Fibroblast of the conjunctiva (primary cell): ENCODE data around the gene PFDN4.

Experiments
- DNase-seq: peaks from one replicate; pipeline ENCODE4 v3.0.0-alpha.2; 2010; ENCODE audit warnings: low read depth

Gene PFDN4

DNA sequence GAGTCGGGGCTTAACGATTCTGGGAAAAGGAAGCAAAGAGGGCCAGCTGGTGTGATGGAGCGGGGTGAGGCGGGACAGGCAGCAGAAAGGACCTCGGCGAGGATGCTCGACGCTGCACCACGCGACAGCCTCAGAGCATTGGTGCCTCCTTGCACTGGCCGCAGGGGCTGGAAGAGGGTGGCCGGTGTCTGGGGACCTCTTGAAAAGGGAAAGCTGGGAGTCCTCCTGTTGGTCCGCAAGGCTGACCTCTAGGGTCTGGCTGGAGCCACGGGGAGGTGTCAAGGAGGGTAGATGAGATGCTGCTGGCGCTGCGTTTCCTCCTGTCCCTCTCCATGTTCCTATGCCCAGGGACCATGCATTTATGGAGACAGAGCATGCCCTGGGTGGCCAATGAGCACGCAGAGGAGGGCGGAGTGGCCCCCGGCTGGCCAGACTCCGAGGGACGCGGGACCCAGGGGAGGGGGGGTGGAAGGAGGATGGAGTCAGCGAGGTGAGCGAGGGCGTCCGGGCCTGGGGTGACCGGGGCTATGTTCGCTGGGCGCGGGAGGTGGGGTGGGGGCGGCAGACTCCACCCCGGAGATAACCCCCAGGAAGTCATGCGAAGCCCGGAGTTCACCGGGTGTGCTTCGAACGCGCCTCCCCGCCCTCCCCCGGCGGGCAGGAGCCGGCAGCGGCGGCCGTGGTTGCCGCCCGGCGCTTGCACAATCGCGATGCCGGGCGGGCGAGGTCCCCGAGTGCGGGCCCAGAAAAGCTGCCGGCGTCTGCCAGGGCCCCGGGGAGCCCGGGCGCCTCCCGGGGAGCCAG lies 34.0 kb upstream of the PFDN4 start, which contains the start of gene CYP24A1:
Gene CYP24A1, minus strand, starts transcription at position 334 of the 804 bp plus-strand sequence. CDS start 407 bp downstream, outside the sequence.
- DNase-seq = no peak

DNA sequence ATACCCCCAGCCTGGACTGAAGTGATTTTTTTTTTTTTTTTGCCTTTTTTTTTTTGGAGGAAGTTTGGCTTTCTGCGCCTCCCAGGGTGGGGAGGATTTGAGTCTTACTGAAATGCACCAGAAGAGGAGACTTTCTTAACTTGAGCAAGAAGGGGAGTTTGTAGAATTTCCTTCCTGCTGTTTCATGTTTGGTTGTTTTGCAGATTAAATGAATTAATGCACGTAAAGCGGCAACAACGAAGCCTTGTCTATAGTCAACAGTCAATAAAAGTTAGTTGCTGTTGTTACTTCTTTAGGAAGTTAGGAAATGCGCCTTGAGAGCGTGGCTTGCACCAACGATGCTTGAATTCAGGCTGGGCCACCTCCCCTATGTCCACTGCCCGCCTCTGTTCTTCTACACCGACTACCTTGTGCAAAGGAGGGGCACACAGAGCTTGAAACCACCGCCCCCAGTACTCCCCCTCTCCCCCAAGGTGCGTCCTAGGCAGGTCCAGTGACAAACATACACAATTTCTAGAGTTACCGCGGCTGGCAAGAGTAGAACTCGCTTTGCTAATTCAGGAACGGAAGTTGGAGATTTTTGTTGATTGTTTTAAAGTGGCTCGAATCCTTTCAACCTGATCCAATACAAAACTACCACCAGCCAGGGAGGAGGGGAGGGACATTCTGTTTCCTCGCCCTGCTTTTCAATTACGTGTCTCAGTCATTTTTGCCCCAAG lies 33.3 kb upstream of the PFDN4 start:
- DNase-seq = no peak

DNA sequence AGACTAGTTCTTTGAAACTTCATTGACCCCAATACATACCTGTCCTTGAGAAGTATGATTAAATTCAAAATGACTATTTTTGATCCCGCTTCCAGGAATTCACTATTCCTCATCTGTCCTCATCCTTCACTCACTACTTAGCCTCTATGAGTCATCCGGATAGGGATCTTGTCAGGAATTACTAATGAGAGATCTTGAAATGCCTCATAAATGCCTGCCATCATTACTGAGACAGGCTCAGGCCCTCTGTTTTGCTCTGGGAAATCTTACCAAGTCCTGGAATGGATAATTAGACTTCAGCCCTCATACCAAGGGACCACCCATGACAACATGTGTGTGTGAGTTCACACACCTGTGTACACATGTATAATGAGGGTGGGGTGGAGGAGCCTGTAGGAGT lies 31.3 kb upstream of the PFDN4 start:
- no peak for DNase-seq

DNA sequence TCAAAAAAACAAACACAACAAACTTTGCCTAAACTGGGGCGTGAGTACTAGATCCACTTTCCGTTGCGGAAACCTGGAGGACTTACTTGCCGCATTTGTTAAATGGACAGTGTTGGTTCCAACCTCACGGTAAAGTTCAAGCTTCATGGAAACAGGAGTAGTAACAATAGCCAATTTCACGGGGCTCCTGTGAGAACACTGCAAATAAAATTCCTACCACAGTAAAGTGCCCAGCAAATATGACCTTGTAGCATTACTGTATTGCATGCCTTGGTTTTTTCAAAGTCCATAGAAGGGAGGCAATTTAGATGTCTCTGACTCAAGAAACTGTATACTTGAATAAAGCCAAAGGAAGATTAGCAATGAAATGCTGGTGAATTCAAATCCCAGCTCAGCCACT lies 30.5 kb upstream of the PFDN4 start:
- no peak for DNase-seq

DNA sequence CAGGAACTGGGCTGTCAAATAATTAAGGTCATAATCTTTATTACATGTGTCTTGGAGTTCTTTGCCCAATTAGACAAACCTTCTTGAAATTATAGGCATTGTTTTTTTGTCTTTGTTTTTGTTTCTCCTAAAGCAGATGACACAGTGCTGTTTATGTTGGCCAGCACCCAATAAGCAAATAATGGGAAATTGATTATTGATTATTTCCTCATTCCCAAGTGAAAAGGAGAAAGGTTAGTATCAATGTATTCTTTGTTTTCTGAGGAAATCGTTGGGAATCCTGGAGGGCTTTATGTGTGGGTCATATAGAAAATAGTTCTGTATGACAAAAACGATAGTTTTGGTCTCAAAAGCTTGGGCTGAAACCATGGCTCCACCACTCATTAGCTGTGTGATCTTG lies 29.6 kb upstream of the PFDN4 start:
- DNase-seq = no peak

DNA sequence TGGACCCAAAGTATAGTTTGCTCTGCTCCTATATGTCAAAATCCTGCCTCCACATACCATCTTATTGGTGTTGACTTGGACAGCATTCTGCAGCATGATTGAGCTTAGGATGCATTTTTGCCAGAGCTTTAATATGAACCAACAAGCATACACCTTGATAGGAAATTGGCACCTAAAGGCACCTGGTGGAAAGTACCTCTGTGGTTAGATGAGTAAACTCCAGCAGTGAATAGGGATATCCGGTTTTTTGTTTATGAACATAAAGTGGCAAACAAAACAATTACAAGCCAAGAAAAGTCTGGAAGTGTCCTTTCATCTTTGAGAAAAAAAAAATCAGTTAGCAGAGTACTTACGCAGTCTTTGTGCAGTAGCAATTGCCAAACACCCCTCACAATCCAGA lies 27.9 kb upstream of the PFDN4 start:
- no peak for DNase-seq

DNA sequence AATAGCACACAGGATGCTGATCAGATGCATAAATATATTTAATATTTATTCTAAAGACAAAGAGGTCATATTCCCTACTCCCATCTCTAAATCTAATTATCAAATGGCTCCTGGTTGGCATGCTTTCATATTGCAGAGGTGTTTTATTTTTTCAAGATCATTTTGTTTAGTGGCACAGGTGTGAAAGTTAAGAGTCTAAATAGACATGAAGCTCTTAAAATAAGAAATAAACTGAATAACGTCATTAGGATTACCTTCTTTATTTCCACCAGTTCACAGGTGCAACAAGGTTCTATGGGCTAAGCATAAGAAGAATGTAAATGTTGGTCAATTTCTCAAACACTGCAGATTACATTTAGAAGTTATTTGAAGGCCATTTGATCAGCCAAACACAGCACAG lies 27.0 kb upstream of the PFDN4 start:
- no peak for DNase-seq

DNA sequence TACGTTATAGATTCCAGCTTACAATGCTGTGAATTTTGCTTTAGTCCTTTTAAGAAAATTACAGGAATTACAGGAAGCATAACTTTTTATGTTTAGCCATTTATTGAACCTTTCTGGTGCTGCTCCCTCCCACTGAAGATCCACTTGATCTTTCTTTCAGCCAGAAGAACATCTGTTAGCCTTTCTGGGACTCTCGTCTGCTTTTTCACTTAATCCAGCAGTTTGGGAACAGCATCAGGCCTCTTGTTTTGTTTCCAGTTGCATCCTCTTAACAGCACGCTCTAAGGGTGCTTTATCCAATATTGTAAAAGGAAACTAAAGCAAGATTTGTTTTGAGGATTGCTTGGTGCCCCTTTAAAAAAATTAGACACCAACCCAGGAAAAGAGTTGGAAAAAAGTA lies 23.8 kb upstream of the PFDN4 start:
- DNase-seq = no peak

DNA sequence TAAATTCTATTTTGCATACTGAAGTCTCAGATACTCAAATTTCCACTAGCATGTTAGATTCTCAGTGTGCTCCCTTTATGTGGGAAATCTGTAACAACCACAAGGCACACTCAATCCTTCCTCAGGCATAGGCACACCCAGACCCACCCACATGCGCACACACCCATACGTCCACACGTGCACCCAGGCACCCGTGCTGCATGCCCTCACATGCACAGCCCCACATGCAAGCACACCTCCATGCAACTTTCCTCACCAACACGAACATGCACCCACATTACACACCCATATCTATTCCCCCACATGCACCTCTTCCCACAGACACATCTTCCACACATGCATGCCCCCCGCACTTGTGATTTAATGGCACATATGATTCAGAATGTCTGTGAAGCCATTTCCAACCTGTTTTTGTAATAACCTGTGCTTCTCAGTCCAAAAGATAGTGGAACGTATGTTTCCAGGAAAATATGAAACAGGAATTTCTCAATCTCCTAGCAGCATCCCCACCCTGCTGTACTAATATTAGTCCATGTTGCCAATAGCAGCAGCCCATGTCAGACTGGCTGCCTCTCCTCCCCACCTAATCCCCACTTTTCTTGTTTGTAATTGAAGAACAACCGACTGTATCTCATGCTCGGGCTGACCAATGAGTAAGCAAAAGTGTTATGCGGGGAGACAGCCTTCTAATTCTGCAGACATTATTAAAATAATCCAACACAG lies 22.8 kb upstream of the PFDN4 start:
- no peak for DNase-seq

DNA sequence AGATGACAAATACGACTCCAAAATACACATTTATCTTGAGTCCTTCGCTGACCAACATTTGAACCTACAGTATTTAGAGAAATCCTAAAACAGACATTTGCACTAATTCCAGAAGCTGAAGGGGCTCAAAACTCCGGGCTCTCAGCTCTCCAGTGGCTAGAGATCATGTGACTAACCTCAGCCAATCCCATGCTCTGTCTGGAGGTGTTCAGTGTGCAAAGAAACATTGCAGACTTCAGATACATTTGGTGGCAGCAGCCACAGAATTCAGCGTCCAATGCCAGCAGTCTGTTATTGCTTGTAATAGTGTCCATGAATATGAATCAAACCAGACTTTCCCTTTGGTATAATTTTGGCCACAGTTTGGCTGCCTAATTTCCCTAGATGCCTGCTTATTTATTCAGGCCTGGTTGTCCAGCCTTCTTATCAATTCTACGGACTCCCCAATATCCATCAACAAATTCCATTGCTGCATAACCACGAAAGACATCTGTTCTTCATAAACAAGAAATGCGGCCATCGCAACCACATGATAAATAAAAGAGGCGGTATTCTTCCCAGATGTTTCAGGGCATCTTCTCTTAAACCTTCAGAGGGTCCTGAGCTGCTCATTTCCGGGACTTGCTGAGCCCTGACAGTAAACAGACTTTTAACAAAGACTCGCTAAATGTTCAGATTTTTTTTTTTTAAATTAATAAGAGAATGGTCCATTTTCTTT lies 19.6 kb upstream of the PFDN4 start:
- DNase-seq = no peak

DNA sequence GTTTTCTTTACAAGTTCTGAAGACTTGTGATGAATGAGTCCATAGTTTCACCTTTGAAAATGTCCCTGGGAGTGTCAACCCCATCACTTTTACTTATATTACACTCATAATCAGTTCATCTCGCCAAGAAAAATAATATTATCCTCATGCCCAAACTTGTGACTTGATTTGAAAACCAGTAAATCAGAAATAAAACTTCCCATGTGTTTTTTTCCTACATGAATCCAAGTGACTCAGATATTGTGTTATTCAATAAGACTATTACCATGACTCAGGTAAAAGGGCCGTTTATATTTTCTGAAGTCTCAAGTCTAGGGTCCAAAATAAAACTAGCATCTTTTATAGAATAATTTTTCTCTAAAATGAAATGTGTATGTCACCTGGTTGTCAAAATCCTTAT lies 18.3 kb upstream of the PFDN4 start:
- DNase-seq = no peak

DNA sequence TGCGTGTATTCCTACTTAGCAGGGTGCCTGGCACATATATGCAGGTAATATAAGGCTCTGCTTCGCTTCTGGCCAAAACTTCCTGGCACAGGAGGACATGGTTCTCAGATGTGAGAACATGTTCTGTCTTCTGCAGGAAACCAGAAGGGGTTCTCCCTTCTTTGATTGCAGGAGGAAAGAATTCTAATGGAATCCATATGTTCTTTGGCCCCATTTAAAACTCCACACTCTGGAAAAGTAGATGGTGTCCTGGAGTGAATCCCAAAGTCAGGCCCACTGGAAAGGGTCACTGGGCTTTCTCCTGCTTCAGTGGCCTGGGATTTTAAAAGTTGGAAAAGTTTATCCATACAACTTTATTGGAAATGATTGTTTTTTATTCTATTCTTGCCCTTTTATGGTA lies 17.7 kb upstream of the PFDN4 start:
- DNase-seq = no peak

DNA sequence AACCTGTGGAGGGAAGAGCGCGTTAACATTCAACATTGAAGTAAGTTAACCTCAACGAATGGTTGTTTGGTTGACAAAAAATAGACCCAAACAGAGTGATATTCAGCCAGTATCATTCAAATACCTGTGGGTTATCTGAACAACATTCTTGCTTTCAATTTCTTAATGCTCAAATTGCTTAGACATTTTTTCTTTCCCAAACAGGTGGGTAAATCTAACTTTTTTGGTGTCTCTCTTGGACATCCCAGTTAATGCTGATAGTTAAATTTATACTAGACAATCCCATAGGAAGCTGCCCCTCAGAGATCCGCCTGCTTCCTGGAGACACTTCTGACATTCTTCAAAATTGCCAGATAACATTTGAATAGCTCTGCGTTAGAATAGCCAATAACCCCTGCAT lies 14.1 kb upstream of the PFDN4 start:
- DNase-seq = no peak

DNA sequence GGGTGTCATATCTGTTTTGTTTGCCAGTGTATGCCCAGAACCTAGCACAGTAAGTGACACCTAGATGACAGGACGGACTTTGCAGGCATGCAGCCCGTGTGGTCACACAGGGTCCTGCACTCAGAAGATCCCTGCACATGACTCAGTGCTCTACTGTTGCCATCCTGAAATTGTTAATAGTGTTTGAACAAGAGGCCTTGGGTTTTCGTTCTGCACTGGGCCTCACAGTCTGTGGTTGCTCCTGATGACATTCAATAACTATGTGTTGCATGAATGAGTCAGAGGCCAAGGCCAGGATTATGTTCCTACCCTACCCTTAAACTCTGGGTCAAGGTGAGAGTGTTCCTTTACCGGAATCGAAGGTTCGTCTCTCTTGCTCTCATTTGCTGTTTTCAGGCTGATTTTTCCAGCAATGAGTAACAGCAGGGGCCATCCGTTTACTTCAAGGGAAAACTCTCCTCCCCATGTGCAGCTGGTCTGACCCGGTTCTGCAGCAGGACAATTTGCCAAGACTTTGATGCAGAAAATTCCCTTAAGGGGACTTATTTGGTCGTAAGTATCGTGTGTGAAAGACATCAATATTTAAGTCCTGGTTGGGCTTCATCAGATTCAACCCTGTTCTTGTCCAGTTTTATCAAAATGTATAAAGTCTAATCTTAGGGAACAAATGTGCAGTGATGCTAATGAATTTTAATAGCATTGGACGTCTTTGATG lies 13.0 kb upstream of the PFDN4 start:
- DNase-seq = no peak

DNA sequence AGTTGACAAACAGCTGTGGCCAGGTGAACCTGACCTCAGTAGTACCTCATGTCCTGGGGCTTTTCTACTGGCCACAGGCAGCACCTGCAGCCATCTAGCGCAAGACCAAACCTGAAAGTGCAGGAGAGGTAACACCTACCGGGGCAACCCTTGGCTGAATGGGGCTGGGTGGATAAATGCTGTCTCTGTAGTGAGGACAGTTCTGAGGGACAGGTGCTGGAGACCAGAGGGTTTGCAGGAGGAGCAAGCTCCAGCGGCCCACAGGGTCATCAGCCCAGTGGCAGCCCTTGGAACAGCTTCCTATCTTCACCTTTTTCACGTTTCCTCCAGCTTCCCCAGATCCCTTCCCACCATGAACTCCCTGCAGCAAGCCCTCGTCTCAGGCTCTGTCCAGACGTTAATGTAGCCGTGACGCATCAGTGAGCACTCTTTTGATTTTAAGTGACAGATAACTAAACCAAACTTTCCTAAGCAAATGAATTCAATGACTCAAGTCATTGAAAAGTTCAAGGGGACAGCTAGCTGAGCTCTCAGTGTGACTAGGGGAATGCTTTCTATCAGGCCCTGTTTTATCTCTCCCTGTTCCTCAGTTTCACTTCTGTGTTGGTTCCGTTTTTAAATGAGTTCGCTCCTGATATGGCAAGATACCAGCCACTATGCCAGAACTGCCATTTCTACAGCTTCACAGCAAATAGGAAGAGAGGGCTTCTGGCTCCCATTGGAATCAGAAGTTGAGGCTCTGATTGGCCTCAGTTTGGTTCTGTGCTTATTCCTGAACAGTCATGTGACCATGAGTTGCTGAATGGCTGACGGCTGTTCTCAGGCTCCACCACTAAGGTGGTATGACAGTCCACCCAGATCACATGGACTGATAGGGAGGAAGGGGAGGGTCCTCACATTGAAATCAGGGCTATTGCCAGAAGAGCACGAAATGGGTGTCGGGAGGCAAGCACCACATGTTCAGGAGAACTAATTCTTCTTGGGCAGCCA lies 12.1 kb upstream of the PFDN4 start:
- no peak for DNase-seq

DNA sequence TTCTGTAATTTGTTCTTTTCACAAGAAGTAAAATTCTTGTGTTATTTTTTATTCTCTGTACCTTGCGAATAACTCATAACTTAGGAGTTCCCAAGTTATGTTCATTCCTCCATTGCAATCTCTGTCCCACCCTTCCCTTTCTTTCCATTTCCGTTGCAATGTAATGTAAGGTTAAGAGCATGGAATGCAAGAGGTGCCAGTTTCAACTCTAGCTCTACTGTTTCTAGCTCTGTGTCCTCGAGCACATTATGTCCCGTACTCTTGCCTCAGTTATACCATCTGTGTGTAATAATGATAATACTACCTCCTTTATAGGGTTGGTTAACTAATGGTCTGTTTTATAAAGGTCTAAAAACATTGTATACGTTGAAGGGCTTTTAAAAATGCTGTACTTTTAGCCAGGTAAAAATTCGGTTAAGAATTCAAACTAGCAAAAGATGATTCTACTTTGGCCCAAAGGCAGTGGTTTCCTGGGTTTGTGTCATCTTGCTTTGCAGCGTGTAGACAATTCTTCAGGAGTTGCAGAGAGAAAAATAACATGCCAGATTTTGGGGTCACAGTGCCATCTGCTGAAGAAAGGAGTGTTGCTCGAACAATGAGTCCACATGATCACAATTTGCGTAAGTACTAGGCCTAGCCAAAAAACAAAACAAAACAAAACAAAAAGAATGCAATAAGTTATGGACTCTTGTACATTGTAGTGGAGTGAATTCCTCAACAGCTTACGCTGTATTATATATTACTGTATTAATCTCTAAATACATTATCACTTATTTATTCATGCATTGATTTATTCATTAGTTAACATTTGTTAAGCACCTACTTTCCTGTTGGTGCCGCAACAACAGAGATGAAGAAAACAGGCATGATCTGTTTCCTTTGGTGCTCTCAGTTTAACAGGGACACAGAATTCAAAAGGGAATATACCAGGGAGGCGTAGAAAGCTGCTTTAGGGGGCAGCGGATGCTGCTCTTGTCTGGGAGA lies 10.0 kb upstream of the PFDN4 start:
- peak; percentile 71 for DNase-seq

DNA sequence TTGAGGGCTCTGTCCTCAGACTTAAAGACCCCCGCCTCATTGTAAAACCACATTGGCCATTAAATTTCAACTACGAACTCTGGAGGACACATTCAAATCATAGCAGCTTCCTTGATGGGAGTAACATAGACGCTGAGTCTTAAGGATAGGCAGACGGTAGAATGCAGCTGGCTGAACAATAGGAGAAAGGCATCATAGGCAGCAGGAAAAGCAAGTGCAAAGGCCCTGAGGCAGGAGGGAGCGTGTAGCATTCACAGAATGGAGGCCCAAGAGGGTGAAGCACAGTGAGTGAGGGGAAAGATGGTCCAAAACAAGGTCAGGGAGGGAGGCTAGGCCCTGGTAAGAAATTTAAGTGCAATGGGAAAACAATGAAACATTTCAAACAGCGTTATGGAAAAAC lies 8.6 kb upstream of the PFDN4 start:
- DNase-seq = no peak

DNA sequence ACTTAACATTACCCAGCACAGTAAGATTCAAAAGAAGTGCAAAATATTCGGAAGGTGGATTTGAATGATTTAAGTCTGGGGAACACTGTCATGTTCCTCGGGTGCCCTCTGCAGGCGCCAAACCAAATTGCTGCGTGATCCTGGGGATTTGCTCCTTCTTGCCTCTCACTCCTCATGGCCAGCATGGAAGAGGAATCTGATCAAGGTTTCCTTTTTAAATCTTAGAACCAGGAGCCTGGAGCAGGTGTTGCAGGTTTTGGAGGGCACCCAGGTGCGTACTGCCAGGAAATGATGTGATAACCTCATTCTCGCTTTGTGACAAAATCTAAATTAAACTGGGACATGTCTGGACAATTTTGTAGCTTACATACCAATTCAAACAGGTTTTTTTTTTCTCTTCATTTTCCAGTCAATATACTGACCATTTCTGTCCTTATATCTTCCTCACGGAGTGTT lies 8.1 kb upstream of the PFDN4 start:
- peak; percentile 68 for DNase-seq
